ENCODE measurements around the gene COL8A2.

Gene COL8A2

GRCh38 chr1:36137226-36137625 is 12.2 kb upstream of the COL8A2 start:
- DNase-seq (ENCODE audit: low read depth in 2 of 3, low spot score in 1 of 3) = no peak

DNA sequence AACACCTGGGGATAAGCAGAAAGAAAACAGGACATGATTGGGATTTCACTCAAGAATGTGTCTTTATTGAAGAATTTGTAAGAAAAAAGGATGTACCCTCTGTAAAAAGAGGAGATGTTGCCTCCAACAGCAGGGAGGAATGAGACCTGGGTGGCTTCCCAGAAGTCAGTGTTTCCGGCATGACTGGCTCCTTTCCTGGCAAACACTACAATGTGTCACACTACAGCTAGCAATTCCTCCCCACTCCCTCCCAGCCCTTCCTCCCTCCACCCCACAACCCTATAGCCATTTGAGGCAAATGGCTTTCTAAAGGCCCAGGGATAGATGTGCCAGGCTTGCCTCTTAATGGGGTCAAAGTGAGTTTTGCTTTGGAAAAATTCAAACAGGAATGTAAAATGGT is 11.5 kb upstream of the COL8A2 start:
- no peak for DNase-seq (ENCODE audit: low read depth in 2 of 3, low spot score in 1 of 3)

GRCh38 chr1:36135796-36136195 is 10.8 kb upstream of the COL8A2 start:
- DNase-seq (ENCODE audit: low read depth in 2 of 3, low spot score in 1 of 3) = no peak

GRCh38 chr1:36135330-36135667 is 10.3 kb upstream of the COL8A2 start:
- no peak for DNase-seq (ENCODE audit: low read depth in 2 of 3, low spot score in 1 of 3)

GRCh38 chr1:36134505-36135329 is 9.7 kb upstream of the COL8A2 start:
- no peak for DNase-seq (ENCODE audit: low read depth in 2 of 3, low spot score in 1 of 3)

- DNase-seq (ENCODE audit: low read depth in 2 of 3, low spot score in 1 of 3) = no peak
Measured at GRCh38 chr1:36134031-36134430, 9.0 kb upstream of the COL8A2 start.

GRCh38 chr1:36133484-36133883 is 8.5 kb upstream of the COL8A2 start:
- DNase-seq (ENCODE audit: low read depth in 2 of 3, low spot score in 1 of 3) = no peak

GRCh38 chr1:36132029-36132428 is 7.0 kb upstream of the COL8A2 start:
- no peak for DNase-seq (ENCODE audit: low read depth in 2 of 3, low spot score in 1 of 3)

- DNase-seq (ENCODE audit: low read depth in 2 of 3, low spot score in 1 of 3) = no peak
Measured at GRCh38 chr1:36128905-36129206, 3.8 kb upstream of the COL8A2 start.

- DNase-seq (ENCODE audit: low read depth in 2 of 3, low spot score in 1 of 3) = no peak
Measured at GRCh38 chr1:36128126-36128904, 3.3 kb upstream of the COL8A2 start.

DNA sequence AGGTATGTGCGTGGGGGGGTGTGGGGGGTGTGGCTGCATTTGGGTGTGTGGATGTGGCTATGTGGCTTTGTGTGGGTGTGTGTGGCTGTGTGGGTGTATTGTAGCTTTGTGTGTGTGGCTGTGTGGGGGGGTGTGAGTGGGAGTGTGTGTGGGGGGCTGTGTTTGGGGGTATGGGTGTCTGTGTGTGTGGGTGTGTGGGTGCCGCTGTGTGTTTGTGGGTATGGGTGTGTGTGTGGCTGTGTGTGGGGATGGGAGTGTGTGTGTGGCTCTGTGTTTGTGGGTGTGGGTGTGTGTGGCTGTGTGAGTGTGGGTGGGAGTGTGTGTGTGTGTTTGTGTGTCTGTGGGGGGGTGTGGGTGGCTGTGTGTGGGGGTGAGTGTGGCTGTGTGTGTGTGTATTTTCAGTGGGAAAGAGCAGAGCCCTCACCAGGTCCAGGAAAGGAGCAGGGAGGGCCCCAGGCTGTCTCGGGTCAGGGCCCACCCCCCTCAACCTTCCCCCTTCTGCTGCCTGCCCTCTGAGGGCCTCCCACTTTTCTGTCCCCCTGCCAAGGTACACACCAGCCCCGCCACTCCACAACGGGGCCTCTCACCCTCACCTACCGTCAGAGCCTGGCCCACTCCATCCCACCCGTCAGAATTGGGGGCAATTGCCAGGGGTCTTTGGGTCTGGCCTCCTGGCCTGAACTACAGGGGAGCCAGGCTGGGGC is 1.9 kb upstream of the COL8A2 start:
- DNase-seq (ENCODE audit: low read depth in 2 of 3, low spot score in 1 of 3) = no peak

DNA sequence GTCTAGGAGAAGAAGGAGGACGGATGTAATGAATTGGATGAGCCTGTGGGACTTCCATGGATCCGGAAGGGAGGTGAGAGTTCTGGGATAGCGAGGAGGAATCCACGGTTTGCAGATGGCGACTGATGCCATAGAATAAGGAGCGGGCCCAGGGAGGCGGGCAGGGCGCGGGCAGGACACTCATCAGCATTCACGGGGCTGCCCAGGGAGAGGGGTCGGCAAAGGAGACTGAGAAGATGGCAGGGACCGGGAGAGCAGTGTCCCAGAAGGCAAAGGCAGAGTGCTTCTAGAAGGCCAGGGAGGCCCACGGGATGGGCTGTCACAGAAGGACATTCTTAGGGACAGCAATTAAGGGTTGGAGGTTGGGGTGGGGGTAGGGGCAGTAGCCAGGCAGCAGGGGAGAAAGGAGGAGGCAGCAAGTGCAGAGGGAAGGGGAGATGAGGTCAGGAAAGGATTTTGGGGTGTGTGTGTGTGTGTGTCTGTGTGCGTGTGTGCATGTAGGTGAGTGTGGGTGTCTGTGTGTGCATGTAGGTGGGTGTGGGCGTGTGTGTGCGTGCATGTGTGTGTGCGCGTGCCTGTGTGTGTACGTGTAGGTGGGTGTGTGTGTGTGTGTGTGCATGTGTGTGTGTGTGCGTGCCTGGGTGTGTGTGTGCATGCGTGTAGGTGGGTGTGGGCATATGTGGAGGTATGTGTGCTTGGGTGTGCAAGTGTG is 1.1 kb upstream of the COL8A2 start:
- no peak for DNase-seq (ENCODE audit: low read depth in 2 of 3, low spot score in 1 of 3)

- DNase-seq (ENCODE audit: low read depth in 2 of 3, low spot score in 1 of 3) = no peak
Measured at GRCh38 chr1:36124404-36125128, 456 bp downstream of the COL8A2 start.

DNA sequence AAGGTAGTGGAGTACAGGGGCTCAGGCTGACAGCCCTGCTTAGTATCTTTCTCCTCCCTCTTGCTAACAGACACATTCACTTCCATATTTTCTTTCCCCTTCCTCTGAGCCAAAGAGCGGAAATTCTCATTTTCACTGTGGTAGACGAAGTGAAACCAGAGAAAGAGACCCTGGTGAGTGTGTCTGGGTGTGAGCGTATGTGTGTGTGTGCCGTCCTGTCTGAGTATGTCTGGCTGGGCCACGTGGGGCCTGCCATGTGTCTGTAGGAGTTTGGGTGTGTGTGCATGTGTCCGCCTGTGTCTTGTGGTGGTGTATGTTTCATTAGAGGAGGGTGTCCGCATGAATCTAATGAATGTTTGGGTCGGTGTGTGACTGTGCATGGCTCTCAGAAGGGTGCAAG is 1.7 kb downstream of the COL8A2 start:
- DNase-seq (ENCODE audit: low read depth in 2 of 3, low spot score in 1 of 3) = no peak

- no peak for DNase-seq (ENCODE audit: low read depth in 2 of 3, low spot score in 1 of 3)
Measured at GRCh38 chr1:36122062-36123030, 2.7 kb downstream of the COL8A2 start.

DNA sequence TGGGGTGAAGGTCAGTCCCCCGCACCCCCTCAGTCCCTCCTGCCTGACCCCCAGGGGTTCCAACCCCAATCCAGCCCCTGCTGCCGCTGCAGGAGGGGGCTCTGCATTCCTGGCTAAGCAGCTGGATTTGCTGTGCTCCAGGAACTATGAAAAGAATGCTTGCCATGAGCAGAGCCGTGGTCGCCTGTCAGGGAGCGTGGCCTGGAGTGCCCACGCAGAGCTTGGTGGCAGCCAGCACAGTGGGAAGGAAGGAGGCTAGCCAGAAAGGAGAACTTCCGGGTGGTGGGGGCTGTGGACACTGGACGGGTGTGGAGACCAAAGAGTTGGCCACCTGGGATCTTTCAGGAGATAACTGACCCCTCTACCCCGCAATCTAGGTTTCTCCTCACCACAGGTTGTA is 5.6 kb downstream of the COL8A2 start:
- no peak for DNase-seq (ENCODE audit: low read depth in 2 of 3, low spot score in 1 of 3)

GRCh38 chr1:36118447-36119204 is 6.4 kb downstream of the COL8A2 start:
- DNase-seq (ENCODE audit: low read depth in 2 of 3, low spot score in 1 of 3) = no peak

- no peak for DNase-seq (ENCODE audit: low read depth in 2 of 3, low spot score in 1 of 3)
Measured at GRCh38 chr1:36116901-36117300, 8.1 kb downstream of the COL8A2 start.

GRCh38 chr1:36115931-36116330 is 9.1 kb downstream of the COL8A2 start:
- no peak for DNase-seq (ENCODE audit: low read depth in 2 of 3, low spot score in 1 of 3)

Measured in stimulated activated CD4-positive, alpha-beta T cell treated with anti-CD3 and anti-CD28 coated beads, Interleukin-12 subunit alpha, Interleukin-12 subunit beta, amount 100 ng/mL, for 48 hours (primary cell).